Stimulated activated CD4-positive, alpha-beta T cell treated with anti-CD3 and anti-CD28 coated beads, Interleukin-15, amount 100 ng/mL, for 24 hours (primary cell): ENCODE measurements around the gene TNFSF8.

Source experiments
- DNase-seq: peaks from one replicate; pipeline ENCODE4 v3.0.0-alpha.2; 2020

TNFSF8 gene

GRCh38 chr9:114864471-114864870, 65.9 kb downstream of the TNFSF8 start:
- no peak for DNase-seq

GRCh38 chr9:114861922-114862605, 68.3 kb downstream of the TNFSF8 start:
- DNase-seq = no peak

GRCh38 chr9:114861273-114861672, 69.1 kb downstream of the TNFSF8 start:
- DNase-seq = no peak

- no peak for DNase-seq
Observed at GRCh38 chr9:114860187-114860586, 70.2 kb downstream of the TNFSF8 start.

GRCh38 chr9:114856942-114857315, 73.5 kb downstream of the TNFSF8 start:
- DNase-seq = no peak

GRCh38 chr9:114856215-114856941, 74.0 kb downstream of the TNFSF8 start:
- DNase-seq = no peak

- DNase-seq = no peak
Observed at GRCh38 chr9:114855488-114855887, 74.9 kb downstream of the TNFSF8 start.

GRCh38 chr9:114854736-114855355, 75.5 kb downstream of the TNFSF8 start:
- no peak for DNase-seq

GRCh38 chr9:114853071-114853855, 77.1 kb downstream of the TNFSF8 start:
- no peak for DNase-seq

- no peak for DNase-seq
Observed at GRCh38 chr9:114852050-114852594, 78.3 kb downstream of the TNFSF8 start.

GRCh38 chr9:114851306-114851705, 79.1 kb downstream of the TNFSF8 start:
- DNase-seq = no peak
